H9 (cell line): Measurements from ENCODE around the gene TAOK1. TPM values are rescaled to one million over a fixed set of nuclear protein-coding genes. Genes with fewer than 3 reads are reported as not detected.

Experiments used
- DNase-seq: peaks from one replicate; pipeline ENCODE4 v3.0.0-alpha.2; 2017
- H2AFZ ChIP-seq: one replicate; pipeline ENCODE4 v1.6.1; 2013; ENCODE audit warnings: mild to moderate bottlenecking, low read length, control low read depth, moderate library complexity
- H2AK5ac ChIP-seq: 2 replicates; pipeline ENCODE4 v1.6.1; 2013; ENCODE audit warnings: low read length, control low read depth, mixed read lengths; ENCODE audit not compliant: insufficient read length
- H2BK120ac ChIP-seq: one replicate; pipeline ENCODE4 v1.6.1; 2013; ENCODE audit warnings: low read depth, mild to moderate bottlenecking, low read length, control low read depth, inconsistent platforms; ENCODE audit not compliant: poor library complexity, severe bottlenecking
- H2BK12ac ChIP-seq: 2 replicates; pipeline ENCODE4 v1.6.1; 2013; ENCODE audit warnings: low read length, control low read depth, mixed read lengths, low read depth; ENCODE audit not compliant: insufficient read length
- H2BK15ac ChIP-seq: 2 replicates; pipeline ENCODE4 v1.6.1; 2013; ENCODE audit warnings: low read depth, low read length, control low read depth
- H2BK20ac ChIP-seq: one replicate; pipeline ENCODE4 v1.6.1; 2013; ENCODE audit warnings: low read depth, mild to moderate bottlenecking, low read length, control low read depth, inconsistent platforms; ENCODE audit not compliant: poor library complexity, severe bottlenecking
- H2BK5ac ChIP-seq: 2 replicates; pipeline ENCODE4 v1.6.1; 2013; ENCODE audit warnings: low read length, control low read depth, mixed read lengths; ENCODE audit not compliant: insufficient read length
- H3K14ac ChIP-seq: 2 replicates; pipeline ENCODE4 v1.6.1; 2013; ENCODE audit warnings: low read length, control low read depth; ENCODE audit not compliant: insufficient read depth
- H3K18ac ChIP-seq: 2 replicates; pipeline ENCODE4 v1.6.1; 2013; ENCODE audit warnings: low read depth, mild to moderate bottlenecking, mixed read lengths, low read length, control low read depth; ENCODE audit not compliant: insufficient read length
- H3K23ac ChIP-seq: 2 replicates; pipeline ENCODE4 v1.6.1; 2013; ENCODE audit warnings: low read length, control low read depth, mixed read lengths, low read depth; ENCODE audit not compliant: insufficient read length
- H3K23me2 ChIP-seq: 2 replicates; pipeline ENCODE4 v1.6.1; 2013; ENCODE audit warnings: low read depth, mild to moderate bottlenecking, mixed read lengths, low read length, control low read depth; ENCODE audit not compliant: insufficient read length, poor library complexity, severe bottlenecking
- H3K27ac ChIP-seq: 2 replicates; pipeline ENCODE4 v1.5.1; 2013; ENCODE audit warnings: low read length, control low read depth, mixed read lengths, low read depth; ENCODE audit not compliant: insufficient read length
- H3K27me3 ChIP-seq: 2 replicates; pipeline ENCODE4 v1.6.1; 2013; ENCODE audit warnings: low read length, control low read depth, inconsistent platforms; ENCODE audit not compliant: insufficient read depth
- H3K4ac ChIP-seq: 2 replicates; pipeline ENCODE4 v1.6.1; 2013; ENCODE audit warnings: low read depth, mild to moderate bottlenecking, control low read depth, inconsistent platforms, low read length, moderate library complexity
- H3K4me1 ChIP-seq: 2 replicates; pipeline ENCODE4 v1.6.1; 2013; ENCODE audit warnings: low read length, control low read depth, inconsistent platforms; ENCODE audit not compliant: insufficient read depth
- H3K4me2 ChIP-seq: 2 replicates; pipeline ENCODE4 v1.6.1; 2013; ENCODE audit warnings: low read length, control low read depth, mixed read lengths; ENCODE audit not compliant: insufficient read length, insufficient read depth
- H3K56ac ChIP-seq: 2 replicates; pipeline ENCODE4 v1.6.1; 2013; ENCODE audit warnings: low read depth, mild to moderate bottlenecking, mixed read lengths, low read length, control low read depth; ENCODE audit not compliant: insufficient read length
- H3K79me1 ChIP-seq: 2 replicates; pipeline ENCODE4 v1.6.1; 2013; ENCODE audit warnings: low read depth, mild to moderate bottlenecking, moderate library complexity, low read length, control low read depth, inconsistent platforms; ENCODE audit not compliant: insufficient read depth, poor library complexity, severe bottlenecking
- H3K79me2 ChIP-seq: 2 replicates; pipeline ENCODE4 v1.6.1; 2013; ENCODE audit warnings: low read length, control low read depth, inconsistent platforms; ENCODE audit not compliant: insufficient read depth
- H3K9ac ChIP-seq: 2 replicates; pipeline ENCODE4 v1.6.1; 2013; ENCODE audit warnings: low read length, control low read depth, mixed read lengths; ENCODE audit not compliant: insufficient read length; ENCODE audit errors: extremely low read depth
- H3K9me3 ChIP-seq: one replicate; pipeline ENCODE4 v1.6.1; 2013; ENCODE audit warnings: low read depth, low read length, inconsistent platforms; ENCODE audit not compliant: control insufficient read depth
- H3T11ph ChIP-seq: one replicate; pipeline ENCODE4 v1.6.1; 2013; ENCODE audit warnings: mild to moderate bottlenecking, low read length, control low read depth, inconsistent platforms
- H4K20me1 ChIP-seq: one replicate; pipeline ENCODE4 v1.6.1; 2013; ENCODE audit not compliant: control insufficient read depth, insufficient read length, insufficient read depth
- H4K5ac ChIP-seq: 2 replicates; pipeline ENCODE4 v1.6.1; 2013; ENCODE audit warnings: low read depth, mild to moderate bottlenecking, mixed read lengths, low read length, control low read depth; ENCODE audit not compliant: insufficient read length
- H4K8ac ChIP-seq: replicated peaks from 2 replicates; pipeline ENCODE4 v1.6.1; 2013; ENCODE audit warnings: low read length, control low read depth, mixed read lengths, low read depth; ENCODE audit not compliant: insufficient read length
- H4K91ac ChIP-seq: 2 replicates; pipeline ENCODE4 v1.6.1; 2013; ENCODE audit warnings: low read depth, mild to moderate bottlenecking, moderate library complexity, mixed read lengths, low read length, control low read depth; ENCODE audit not compliant: insufficient read length
- H3K27ac Mint-ChIP-seq, 3 experiments: 2 replicates in 2 of 3; 3 replicates in 1 of 3; pipeline ENCODE4 v1.8.0; 2020 to 2021; ENCODE audit warnings: mixed read lengths in 3 of 3, mild to moderate bottlenecking in 1 of 3, moderate library complexity in 1 of 3
- H3K27me3 Mint-ChIP-seq: 2 replicates; pipeline ENCODE4 v1.8.0; 2021; ENCODE audit warnings: low read depth, mild to moderate bottlenecking, moderate library complexity, mixed read lengths
- H3K36me3 Mint-ChIP-seq, 3 experiments: 2 replicates in 2 of 3; 3 replicates in 1 of 3; pipeline ENCODE4 v1.8.0; 2020 to 2021; ENCODE audit warnings: low read depth in 3 of 3, mixed read lengths in 3 of 3; ENCODE audit not compliant: insufficient read depth in 1 of 3
- H3K4me1 Mint-ChIP-seq, 2 experiments: 2 replicates each; pipeline ENCODE4 v1.8.0; 2020; ENCODE audit warnings: mixed read lengths in 2 of 2
- H3K4me3 Mint-ChIP-seq, 2 experiments: 2 replicates in 1 of 2; 3 replicates in 1 of 2; pipeline ENCODE4 v1.8.0; 2020 to 2021; ENCODE audit warnings: mild to moderate bottlenecking in 2 of 2, mixed read lengths in 2 of 2, moderate library complexity in 1 of 2
- H3K9me3 Mint-ChIP-seq, 2 experiments: 2 replicates in 1 of 2; 3 replicates in 1 of 2; pipeline ENCODE4 v1.8.0; 2020; ENCODE audit warnings: mild to moderate bottlenecking in 2 of 2, mixed read lengths in 2 of 2, moderate library complexity in 1 of 2
- WGBS: extraction: QIAGEN DNeasy Blood & Tissue Kit; methylation state at CpG from one replicate; pipeline ENCODE4 v1.1.7; 2013; ENCODE audit warnings: missing lambda C conversion rate, low lambda C conversion rate, mixed read lengths; ENCODE audit not compliant: insufficient read length; ENCODE audit errors: extremely low coverage; 5-methylcytosine and 5-hydroxymethylcytosine counted together
- total RNA-seq: library from RNA; stranded (reverse); gene quantifications from 2 replicates; pipeline ENCODE4 v1.2.1, GENCODE V29; 2021
- TF ChIP-seq, protein P1 (sequence below): fragments of 200-600 bp; sonication (generic); conservative IDR thresholded peaks from 3 replicates; pipeline ENCODE4 v1.8.0; 2021; ENCODE audit warnings: antibody characterized with exemption, mild to moderate bottlenecking

Gene TAOK1
- total RNA-seq, 1 experiment from 2014 or later = 93.0 TPM

DNA sequence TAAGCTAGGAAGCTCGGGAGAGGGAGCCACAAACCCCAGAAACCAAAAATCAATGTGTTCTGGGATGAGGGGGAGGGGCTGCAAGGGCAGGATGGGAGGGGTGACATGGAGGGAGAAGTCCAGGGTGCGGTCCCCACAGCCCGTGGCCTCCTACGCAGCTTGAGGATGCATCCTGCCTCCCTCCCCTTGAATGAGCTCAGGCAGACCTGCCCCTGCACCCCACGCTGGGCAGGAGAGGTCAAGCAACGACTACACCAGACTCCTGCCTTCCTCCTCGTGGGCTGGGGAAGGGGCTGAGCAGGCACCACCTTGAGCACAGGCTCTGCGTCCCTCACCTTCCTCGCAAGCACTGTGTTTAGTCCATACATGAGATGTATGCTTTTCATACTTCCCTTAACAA lies 206.6 kb downstream of the TAOK1 start:
- H3K56ac ChIP-seq = no peak overlapping the region
- H2BK15ac ChIP-seq = no peak overlapping the region
- H3K4ac ChIP-seq = no peak overlapping the region
- TF ChIP-seq, protein P1, sequence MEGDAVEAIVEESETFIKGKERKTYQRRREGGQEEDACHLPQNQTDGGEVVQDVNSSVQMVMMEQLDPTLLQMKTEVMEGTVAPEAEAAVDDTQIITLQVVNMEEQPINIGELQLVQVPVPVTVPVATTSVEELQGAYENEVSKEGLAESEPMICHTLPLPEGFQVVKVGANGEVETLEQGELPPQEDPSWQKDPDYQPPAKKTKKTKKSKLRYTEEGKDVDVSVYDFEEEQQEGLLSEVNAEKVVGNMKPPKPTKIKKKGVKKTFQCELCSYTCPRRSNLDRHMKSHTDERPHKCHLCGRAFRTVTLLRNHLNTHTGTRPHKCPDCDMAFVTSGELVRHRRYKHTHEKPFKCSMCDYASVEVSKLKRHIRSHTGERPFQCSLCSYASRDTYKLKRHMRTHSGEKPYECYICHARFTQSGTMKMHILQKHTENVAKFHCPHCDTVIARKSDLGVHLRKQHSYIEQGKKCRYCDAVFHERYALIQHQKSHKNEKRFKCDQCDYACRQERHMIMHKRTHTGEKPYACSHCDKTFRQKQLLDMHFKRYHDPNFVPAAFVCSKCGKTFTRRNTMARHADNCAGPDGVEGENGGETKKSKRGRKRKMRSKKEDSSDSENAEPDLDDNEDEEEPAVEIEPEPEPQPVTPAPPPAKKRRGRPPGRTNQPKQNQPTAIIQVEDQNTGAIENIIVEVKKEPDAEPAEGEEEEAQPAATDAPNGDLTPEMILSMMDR = no peak
- peaks cover 4% of the 10 kb centered on the region; the same call in 1 of the 2 replicates for H3K4me1 ChIP-seq
- no peak overlapping the region for H4K91ac ChIP-seq
- H3K18ac ChIP-seq = no peak overlapping the region
- H3K79me2 ChIP-seq = no peaks in the 10 kb centered on the region; the same call in 1 of the 2 replicates
- no peaks in the 10 kb centered on the region for H3K9me3 ChIP-seq
- H2AFZ ChIP-seq = no peak overlapping the region
- peak overlapping the region; percentile 7 for H3K4me2 ChIP-seq
- peaks cover 2% of the 10 kb centered on the region for H3K27me3 Mint-ChIP-seq
- no peak overlapping the region for H3K27ac ChIP-seq
- H4K5ac ChIP-seq = no peak overlapping the region
- no peaks in the 10 kb centered on the region for H3K27me3 ChIP-seq
- peaks cover 0 to 2% (median 0%) of the 10 kb centered on the region in 3 experiments; a peak in 1 of 7 replicates for H3K36me3 Mint-ChIP-seq
- no peaks in the 10 kb centered on the region for H3K79me1 ChIP-seq
- H3K27ac Mint-ChIP-seq = no peak overlapping the region
- no peak overlapping the region for H3K9ac ChIP-seq
- WGBS = no CpG with 5 or more reads among the region's 9 CpGs
- no peak overlapping the region for H2BK12ac ChIP-seq
- H2BK20ac ChIP-seq = no peak overlapping the region
- H2BK120ac ChIP-seq = no peak overlapping the region
- no peak overlapping the region for H3T11ph ChIP-seq
- H4K20me1 ChIP-seq = no peaks in the 10 kb centered on the region
- no peak overlapping the region for H2AK5ac ChIP-seq
- no peak overlapping the region for H3K14ac ChIP-seq
- no peak for DNase-seq
- no peak overlapping the region for H3K23ac ChIP-seq
- H3K23me2 ChIP-seq = peaks cover 15% of the 10 kb centered on the region
- peaks cover 0 to 3% of the 10 kb centered on the region in 2 experiments; a peak in 1 of 5 replicates for H3K9me3 Mint-ChIP-seq
- H3K4me3 Mint-ChIP-seq = peak overlapping the region in 1 of 2 experiments; percentile 66; a peak in 3 of 5 replicates
- peaks cover 32 to 66% of the 10 kb centered on the region in 2 experiments for H3K4me1 Mint-ChIP-seq
- H4K8ac ChIP-seq = no peak overlapping the region
- H2BK5ac ChIP-seq = no peak overlapping the region
